Adrenal gland (tissue), 12 donors: ENCODE measurements around the gene TSHZ2. TPM values are rescaled to one million over a fixed set of nuclear protein-coding genes. Genes with fewer than 3 reads are reported as not detected.

ENCODE experiments used
- DNase-seq, 7 donors: peaks; one replicate each; pipeline ENCODE4 v3.0.0-alpha.2; 2019 to 2020
- H3K27ac ChIP-seq, 5 donors: fragments of 200-600 bp; sonication (generic) in 4 of 5; 1 replicate in 3 of 5; 2 replicates in 2 of 5; pipeline versions ENCODE4 v1.5.1 to v1.8.0; 2016 to 2020; ENCODE audit warnings: mild to moderate bottlenecking in 1 of 5
- H3K27me3 ChIP-seq: fragments of 200-600 bp; 2 replicates; pipeline ENCODE4 v1.8.0; 2021
- H3K36me3 ChIP-seq, 2 donors: fragments of 200-600 bp; replicated peaks in 1 of 2; 1 replicate in 1 of 2; 2 replicates in 1 of 2; pipeline versions ENCODE4 v1.5.1 to v1.8.0; 2018 to 2022
- H3K4me1 ChIP-seq, 2 donors: fragments of 200-600 bp; replicated peaks in 1 of 2; 1 replicate in 1 of 2; 2 replicates in 1 of 2; pipeline versions ENCODE4 v1.5.1 to v1.8.0; 2018 to 2021
- H3K4me3 ChIP-seq, 4 donors: fragments of 200-600 bp; sonication (generic) in 3 of 4; one replicate each; pipeline ENCODE4 v1.5.1; 2016 to 2018
- H3K9me3 ChIP-seq, 3 donors: fragments of 200-600 bp; sonication (generic) in 1 of 3; replicated peaks in 1 of 3; 1 replicate in 2 of 3; 2 replicates in 1 of 3; pipeline versions ENCODE4 v1.5.1 to v1.8.0; 2016 to 2021
- CTCF ChIP-seq, 6 experiments: fragments of 450-650 bp in 4 of 6; fragments of 200-600 bp in 2 of 6; sonication (generic) in 1 of 6; IDR thresholded peaks; 1 replicate in 5 of 6; 2 replicates in 1 of 6; pipeline versions ENCODE4 v1.5.1 to v1.8.0; 2016 to 2021; ENCODE audit warnings: antibody characterized with exemption in 6 of 6, mild to moderate bottlenecking in 2 of 6, moderate library complexity in 1 of 6
- POLR2A ChIP-seq, 2 donors: fragments of 450-650 bp; IDR thresholded peaks; one replicate each; pipeline ENCODE4 v1.6.1; 2017; ENCODE audit warnings: antibody characterized with exemption in 2 of 2, mild to moderate bottlenecking in 2 of 2, moderate library complexity in 1 of 2
- WGBS, 4 donors: extraction: QIAGEN DNeasy Blood & Tissue Kit in 2 of 4; methylation state at CpG; one replicate each; pipeline versions ENCODE4 v1.1.5 to v1.1.7; 2013 to 2017; 5-methylcytosine and 5-hydroxymethylcytosine counted together
- intact Hi-C, 2 donors: fragments of 100-400 bp; cut with DNase I; formaldehyde crosslinking; loops; one replicate each; pipeline versions ENCODE4 v1.14.1 to v1.15.0; 2022 to 2023
- polyA plus RNA-seq, 3 donors: library from polyadenylated mRNA; stranded (reverse); fragments of 200-250 nt in 2 of 3; fragments of 350-450 nt in 1 of 3; fragmentation: Illumina TruSeq in 1 of 3; extraction: RNeasy Lipid Tissue Mini Kit (QIAGEN cat#74804) in 1 of 3; gene quantifications; one replicate each; pipeline ENCODE4 v1.2.3, GENCODE V29; 2013 to 2014
- total RNA-seq, 9 donors: library from RNA; depleted of rRNA in 4 of 9; stranded (reverse); fragments of >200 nt in 4 of 9; fragments of 120-200 nt in 1 of 9; fragmentation: NEBNext Ultra II Directional in 1 of 9; extraction: Animal tissue kit (Norgen Biotek cat#: 25700) in 1 of 9; gene quantifications; one replicate each; pipeline versions ENCODE4 v1.1.0 to v1.2.4, GENCODE V29; 2013 to 2023
- donor health status: healthy with polysubstance abuse.
- donor health status: Bipolar disorder and iron deficiency.
- donor health status: DM: yes; HTN: yes; CAD: no.
- donor health status: DM: no; HTN: no; CAD: no.
- donor health status: DM: no; HTN: no; CAD: no.
- donor health status: DM: yes; HTN: yes; CAD: no.

The TSHZ2 gene
- total and polyA plus RNA-seq, 12 donors, result 20.5 to 87.1 (median 52.4) TPM

- intact Hi-C loops, result no loop called here
- peak in 2 of 7 donors; percentile 25 to 27 for DNase-seq
- TF ChIP-seq POLR2A (IDR thresholded peaks at IDR 0.05) (no peak), CTCF (IDR thresholded peaks at IDR 0.05) (no peak)
- peaks cover 8 to 22% of the 10 kb centered on the region in 2 donors for H3K4me1 ChIP-seq
- no peaks in the 10 kb centered on the region for H3K27me3 ChIP-seq
- no peak overlapping the region for H3K27ac ChIP-seq
- no peaks in the 10 kb centered on the region for H3K36me3 ChIP-seq
- no peak overlapping the region for H3K4me3 ChIP-seq
- no peaks in the 10 kb centered on the region for H3K9me3 ChIP-seq
- 83 to 91% (median 86%) methylated on average over 6 of the region's 6 CpGs for WGBS, 4 donors
These were observed 56.3 kb downstream of the TSHZ2 start for GRCh38 chr20:53028337-53029007.

GRCh38 chr20:53030061-53030460 lies 57.9 kb downstream of the TSHZ2 start:
- TF ChIP-seq CTCF (IDR thresholded peaks at IDR 0.05) (peak in 1 of 6 experiments; percentile 2), POLR2A (IDR thresholded peaks at IDR 0.05) (no peak)
- Histone ChIP-seq H3K9me3 (no peaks in the 10 kb centered on the region), H3K27me3 (no peaks in the 10 kb centered on the region), H3K27ac (no peak overlapping the region), H3K4me3 (no peak overlapping the region), H3K36me3 (no peaks in the 10 kb centered on the region), H3K4me1 (peaks cover 0 to 14% of the 10 kb centered on the region in 2 donors)
- DNase-seq, result no peak
- 55 to 76% (median 71%) methylated on average over 3 of the region's 3 CpGs for WGBS, 4 donors
- intact Hi-C loops, result no loop called here

DNA sequence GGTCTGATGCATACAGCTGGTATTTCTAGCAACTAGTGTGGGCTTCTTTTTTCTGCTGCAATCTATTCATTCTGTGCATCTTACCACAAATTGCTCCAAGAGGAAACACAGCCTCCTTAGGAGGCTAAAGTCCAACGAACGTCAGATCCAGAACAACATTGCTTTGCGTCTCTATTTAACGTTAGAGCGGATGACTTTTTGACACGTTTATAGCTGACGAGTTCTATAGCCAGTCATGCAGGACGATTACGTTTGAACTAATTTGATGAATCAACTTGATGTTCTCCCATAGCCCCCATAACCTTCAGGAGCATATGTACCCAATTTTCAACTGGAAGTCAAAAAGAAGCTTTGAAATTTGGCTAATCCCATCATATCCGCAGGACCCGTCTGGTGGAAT lies 59.9 kb downstream of the TSHZ2 start:
- 86 to 92% (median 90%) methylated on average over 11 of the region's 11 CpGs for WGBS, 4 donors
- no peak overlapping the region for H3K4me3 ChIP-seq
- intact Hi-C loops, result no loop called here

GRCh38 chr20:53032478-53032932 lies 60.3 kb downstream of the TSHZ2 start:
- 52 to 71% (median 58%) methylated on average over 5 of the region's 5 CpGs for WGBS, 4 donors
- Histone ChIP-seq H3K36me3 (no peaks in the 10 kb centered on the region), H3K9me3 (no peaks in the 10 kb centered on the region), H3K4me3 (no peak overlapping the region), H3K27ac (peak overlapping the region in 2 of 5 donors; percentile 33 to 72), H3K4me1 (peaks cover 0 to 19% of the 10 kb centered on the region in 2 donors), H3K27me3 (no peaks in the 10 kb centered on the region)
- intact Hi-C loops, result no loop called here
- DNase-seq, result peak; percentile 46 to 87 (median 82)
- TF ChIP-seq POLR2A (IDR thresholded peaks at IDR 0.05) (no peak), CTCF (IDR thresholded peaks at IDR 0.05) (no peak)

More for the DNA sequence above, 59.9 kb downstream of the TSHZ2 start:
- no peaks in the 10 kb centered on the region for H3K36me3 ChIP-seq
- H3K9me3 ChIP-seq, result no peaks in the 10 kb centered on the region
- H3K27ac ChIP-seq, result peak overlapping the region in 2 of 5 donors; percentile 33 to 72
- H3K27me3 ChIP-seq, result no peaks in the 10 kb centered on the region
- TF ChIP-seq CTCF (IDR thresholded peaks at IDR 0.05) (no peak), POLR2A (IDR thresholded peaks at IDR 0.05) (no peak)
- DNase-seq, result no peak
- peaks cover 0 to 17% of the 10 kb centered on the region in 2 donors for H3K4me1 ChIP-seq
